PC-3 (cell line): ENCODE measurements around the gene TOLLIP.
"Not testable (repeated sequence)": the region's sequence is repeated elsewhere in the genome, so short reads cannot be mapped to it uniquely, and the experiment has no call there.

Experiments
- EZH2 ChIP-seq: fragments of 300-600 bp; sonication (generic); IDR thresholded peaks from one replicate; pipeline ENCODE4 v1.6.1; 2017; ENCODE audit warnings: antibody characterized with exemption, mild to moderate bottlenecking, low read length; ENCODE audit not compliant: unreplicated experiment
- EZH2phosphoT487 ChIP-seq: fragments of 300-600 bp; sonication (generic); IDR thresholded peaks from 2 replicates; pipeline ENCODE4 v1.6.1; 2018; ENCODE audit warnings: mild to moderate bottlenecking, antibody characterized with exemption, low read length, borderline replicate concordance
- TF ChIP-seq, protein P1 (sequence below): fragments of 300-600 bp; sonication (generic); conservative IDR thresholded peaks from 2 replicates; pipeline ENCODE4 v1.5.1; 2017; ENCODE audit warnings: antibody characterized with exemption, low read depth, mild to moderate bottlenecking, low read length

DNA sequence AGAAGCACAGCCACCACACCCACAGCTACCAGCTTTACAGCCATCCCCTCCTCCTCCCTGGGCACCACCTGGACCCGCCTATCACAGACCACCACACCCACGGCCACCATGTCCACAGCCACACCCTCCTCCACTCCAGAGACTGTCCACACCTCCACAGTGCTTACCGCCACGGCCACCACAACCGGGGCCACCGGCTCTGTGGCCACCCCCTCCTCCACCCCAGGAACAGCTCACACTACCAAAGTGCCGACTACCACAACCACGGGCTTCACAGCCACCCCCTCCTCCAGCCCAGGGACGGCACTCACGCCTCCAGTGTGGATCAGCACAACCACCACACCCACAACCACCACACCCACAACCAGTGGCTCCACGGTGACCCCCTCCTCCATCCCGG lies 59.0 kb downstream of the TOLLIP start:
- TF ChIP-seq, protein P1, sequence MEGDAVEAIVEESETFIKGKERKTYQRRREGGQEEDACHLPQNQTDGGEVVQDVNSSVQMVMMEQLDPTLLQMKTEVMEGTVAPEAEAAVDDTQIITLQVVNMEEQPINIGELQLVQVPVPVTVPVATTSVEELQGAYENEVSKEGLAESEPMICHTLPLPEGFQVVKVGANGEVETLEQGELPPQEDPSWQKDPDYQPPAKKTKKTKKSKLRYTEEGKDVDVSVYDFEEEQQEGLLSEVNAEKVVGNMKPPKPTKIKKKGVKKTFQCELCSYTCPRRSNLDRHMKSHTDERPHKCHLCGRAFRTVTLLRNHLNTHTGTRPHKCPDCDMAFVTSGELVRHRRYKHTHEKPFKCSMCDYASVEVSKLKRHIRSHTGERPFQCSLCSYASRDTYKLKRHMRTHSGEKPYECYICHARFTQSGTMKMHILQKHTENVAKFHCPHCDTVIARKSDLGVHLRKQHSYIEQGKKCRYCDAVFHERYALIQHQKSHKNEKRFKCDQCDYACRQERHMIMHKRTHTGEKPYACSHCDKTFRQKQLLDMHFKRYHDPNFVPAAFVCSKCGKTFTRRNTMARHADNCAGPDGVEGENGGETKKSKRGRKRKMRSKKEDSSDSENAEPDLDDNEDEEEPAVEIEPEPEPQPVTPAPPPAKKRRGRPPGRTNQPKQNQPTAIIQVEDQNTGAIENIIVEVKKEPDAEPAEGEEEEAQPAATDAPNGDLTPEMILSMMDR = not testable (repeated sequence)
- TF ChIP-seq EZH2, EZH2phosphoT487: not testable (repeated sequence)
